Measurements from ENCODE around the gene TOR3A. TPM values are rescaled to one million over a fixed set of nuclear protein-coding genes. Genes with fewer than 3 reads are reported as not detected.

Gene TOR3A
- total RNA-seq, 1 experiment from 2014 or later: 27.0 TPM

GRCh38 chr1:179047636-179047997 is 34.3 kb upstream of the TOR3A start:
- DNase-seq (ENCODE audit: low read depth, low spot score) (no peak), ATAC-seq (no peak)
- Histone ChIP-seq H3K9ac (ENCODE audit: low read length) (no peak overlapping the region), H3K36me3 (ENCODE audit: control insufficient read depth in 1 of 2, insufficient read depth in 2 of 2, low read length in 2 of 2) (no peaks in the 10 kb centered on the region), H4K20me1 (ENCODE audit: insufficient read depth) (no peaks in the 10 kb centered on the region), H2AFZ (ENCODE audit: low read depth, low read length, poor library complexity, severe bottlenecking) (no peak overlapping the region), H3K4me1 (ENCODE audit: control insufficient read depth in 1 of 2, insufficient read depth in 2 of 2, low read length in 2 of 2) (no peaks in the 10 kb centered on the region), H3K27ac (ENCODE audit: low read depth, low read length) (no peak overlapping the region), H3K9me2 (ENCODE audit: insufficient read depth) (no peaks in the 10 kb centered on the region), H3K79me2 (ENCODE audit: insufficient read depth, low read length) (0 out of 2 replicates have a peak, but pooled peaks cover 2% of the 10 kb centered on the region), H3K9me3 (ENCODE audit: control insufficient read depth in 1 of 2, insufficient read depth in 1 of 2, low read depth in 1 of 2, low read length in 2 of 2) (no peaks in the 10 kb centered on the region), H3K4me3 (replicated peaks in 1 of 2; ENCODE audit: low read depth in 1 of 2, low read length in 2 of 2) (no peak overlapping the region), H3K4me2 (ENCODE audit: low read length) (no peak overlapping the region), H3K27me3 (ENCODE audit: insufficient read depth, low read length) (no peaks in the 10 kb centered on the region)
- CTCF ChIA-PET: no interaction called here
- RAD21 ChIA-PET (ENCODE audit: low non-redundant PET in 1 of 2, low total read pairs in 2 of 2, uncharacterized antibody in 2 of 2, unreplicated experiment in 2 of 2): no interaction called here
- intact Hi-C loops (cut with micrococcal nuclease): no loop called here
- no peak for TF ChIP-seq MAX (IDR thresholded peaks at IDR 0.05)
- POLR2A ChIA-PET: no interaction called here
- BruUV-seq (replicated peaks): no TSS peak

DNA sequence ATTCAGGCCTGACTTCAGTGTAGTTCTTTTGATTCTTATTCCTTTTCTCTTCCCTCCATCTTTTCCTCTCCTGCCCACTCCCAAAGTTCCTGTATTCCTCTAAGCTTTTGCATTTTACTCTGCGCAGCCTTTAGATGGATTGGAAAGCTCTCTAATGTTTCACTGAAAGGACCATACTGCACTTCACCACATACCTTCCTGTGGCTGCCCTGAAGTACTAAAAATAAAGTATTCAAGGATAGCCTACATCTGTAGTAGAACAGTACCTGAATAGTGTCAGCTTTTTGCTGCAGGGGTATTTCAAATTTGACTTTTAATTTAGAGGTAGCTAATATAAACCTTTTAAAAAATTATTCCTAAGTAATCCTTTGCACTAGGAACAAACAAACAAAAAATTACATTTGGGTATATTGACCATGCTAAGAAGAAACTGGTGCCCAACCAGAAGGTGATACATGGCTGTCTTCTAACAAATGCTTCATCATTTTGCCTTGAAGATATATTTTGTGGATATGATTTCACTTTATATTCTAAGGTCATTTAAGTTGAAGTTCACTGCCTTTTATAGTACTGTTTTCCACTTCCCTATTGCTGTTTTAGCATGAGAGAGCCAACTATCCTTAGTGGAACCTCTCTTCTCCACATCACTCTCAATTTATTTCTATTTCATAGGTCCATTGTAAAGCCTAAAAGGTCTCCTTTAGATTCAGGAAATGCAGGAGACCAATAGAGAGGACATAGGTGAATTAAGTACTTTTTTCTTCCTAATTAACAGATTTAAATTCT is 33.3 kb upstream of the TOR3A start:
- H3K4me1 ChIP-seq (ENCODE audit: control insufficient read depth in 1 of 2, insufficient read depth in 2 of 2, low read length in 2 of 2): no peaks in the 10 kb centered on the region
- H4K20me1 ChIP-seq (ENCODE audit: insufficient read depth): no peaks in the 10 kb centered on the region
- POLR2A ChIA-PET: no interaction called here
- no peaks in the 10 kb centered on the region for H3K9me3 ChIP-seq (ENCODE audit: control insufficient read depth in 1 of 2, insufficient read depth in 1 of 2, low read depth in 1 of 2, low read length in 2 of 2)
- intact Hi-C loops (cut with micrococcal nuclease): no loop called here
- no peaks in the 10 kb centered on the region for H3K9me2 ChIP-seq (ENCODE audit: insufficient read depth)
- no peak overlapping the region for H3K4me3 ChIP-seq (replicated peaks in 1 of 2; ENCODE audit: low read depth in 1 of 2, low read length in 2 of 2)
- CTCF ChIA-PET: no interaction called here
- no peak overlapping the region for H3K27ac ChIP-seq (ENCODE audit: low read depth, low read length)
- no peak overlapping the region for H3K4me2 ChIP-seq (ENCODE audit: low read length)
- DNase-seq (ENCODE audit: low read depth, low spot score) (no peak), ATAC-seq (no peak)
- 0 out of 2 replicates have a peak, but pooled peaks cover 2% of the 10 kb centered on the region for H3K79me2 ChIP-seq (ENCODE audit: insufficient read depth, low read length)
- no TSS peak for BruUV-seq (replicated peaks)
- H3K36me3 ChIP-seq (ENCODE audit: control insufficient read depth in 1 of 2, insufficient read depth in 2 of 2, low read length in 2 of 2): no peaks in the 10 kb centered on the region
- no peaks in the 10 kb centered on the region for H3K27me3 ChIP-seq (ENCODE audit: insufficient read depth, low read length)
- H3K9ac ChIP-seq (ENCODE audit: low read length): no peak overlapping the region
- H2AFZ ChIP-seq (ENCODE audit: low read depth, low read length, poor library complexity, severe bottlenecking): no peak overlapping the region
- RAD21 ChIA-PET (ENCODE audit: low non-redundant PET in 1 of 2, low total read pairs in 2 of 2, uncharacterized antibody in 2 of 2, unreplicated experiment in 2 of 2): no interaction called here
- TF ChIP-seq RAD21 (IDR thresholded peaks at IDR 0.05; ENCODE audit: low read depth): no peak
- TF ChIP-seq POLR2A (IDR thresholded peaks at IDR 0.05; ENCODE audit: borderline replicate concordance, extremely low read depth, insufficient read depth, insufficient read length): no peak
- no peak for TF ChIP-seq EZH2 (IDR thresholded peaks at IDR 0.05)
- no peak for TF ChIP-seq CTCF (IDR thresholded peaks at IDR 0.05 in 2 of 3, conservative IDR thresholded peaks at IDR 0.05 in 1 of 3; ENCODE audit: borderline replicate concordance in 1 of 3, insufficient read depth in 1 of 3, low read depth in 2 of 3, low read length in 2 of 3)
- TF ChIP-seq EGR1 (IDR thresholded peaks at IDR 0.05; ENCODE audit: low read depth): no peak
- TF ChIP-seq, protein P1, sequence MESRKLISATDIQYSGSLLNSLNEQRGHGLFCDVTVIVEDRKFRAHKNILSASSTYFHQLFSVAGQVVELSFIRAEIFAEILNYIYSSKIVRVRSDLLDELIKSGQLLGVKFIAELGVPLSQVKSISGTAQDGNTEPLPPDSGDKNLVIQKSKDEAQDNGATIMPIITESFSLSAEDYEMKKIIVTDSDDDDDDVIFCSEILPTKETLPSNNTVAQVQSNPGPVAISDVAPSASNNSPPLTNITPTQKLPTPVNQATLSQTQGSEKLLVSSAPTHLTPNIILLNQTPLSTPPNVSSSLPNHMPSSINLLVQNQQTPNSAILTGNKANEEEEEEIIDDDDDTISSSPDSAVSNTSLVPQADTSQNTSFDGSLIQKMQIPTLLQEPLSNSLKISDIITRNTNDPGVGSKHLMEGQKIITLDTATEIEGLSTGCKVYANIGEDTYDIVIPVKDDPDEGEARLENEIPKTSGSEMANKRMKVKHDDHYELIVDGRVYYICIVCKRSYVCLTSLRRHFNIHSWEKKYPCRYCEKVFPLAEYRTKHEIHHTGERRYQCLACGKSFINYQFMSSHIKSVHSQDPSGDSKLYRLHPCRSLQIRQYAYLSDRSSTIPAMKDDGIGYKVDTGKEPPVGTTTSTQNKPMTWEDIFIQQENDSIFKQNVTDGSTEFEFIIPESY (IDR thresholded peaks at IDR 0.05; ENCODE audit: extremely low read depth, insufficient replicate concordance, low read length): no peak
- TF ChIP-seq ZFX (IDR thresholded peaks at IDR 0.05): no peak
- TF ChIP-seq, protein P2, sequence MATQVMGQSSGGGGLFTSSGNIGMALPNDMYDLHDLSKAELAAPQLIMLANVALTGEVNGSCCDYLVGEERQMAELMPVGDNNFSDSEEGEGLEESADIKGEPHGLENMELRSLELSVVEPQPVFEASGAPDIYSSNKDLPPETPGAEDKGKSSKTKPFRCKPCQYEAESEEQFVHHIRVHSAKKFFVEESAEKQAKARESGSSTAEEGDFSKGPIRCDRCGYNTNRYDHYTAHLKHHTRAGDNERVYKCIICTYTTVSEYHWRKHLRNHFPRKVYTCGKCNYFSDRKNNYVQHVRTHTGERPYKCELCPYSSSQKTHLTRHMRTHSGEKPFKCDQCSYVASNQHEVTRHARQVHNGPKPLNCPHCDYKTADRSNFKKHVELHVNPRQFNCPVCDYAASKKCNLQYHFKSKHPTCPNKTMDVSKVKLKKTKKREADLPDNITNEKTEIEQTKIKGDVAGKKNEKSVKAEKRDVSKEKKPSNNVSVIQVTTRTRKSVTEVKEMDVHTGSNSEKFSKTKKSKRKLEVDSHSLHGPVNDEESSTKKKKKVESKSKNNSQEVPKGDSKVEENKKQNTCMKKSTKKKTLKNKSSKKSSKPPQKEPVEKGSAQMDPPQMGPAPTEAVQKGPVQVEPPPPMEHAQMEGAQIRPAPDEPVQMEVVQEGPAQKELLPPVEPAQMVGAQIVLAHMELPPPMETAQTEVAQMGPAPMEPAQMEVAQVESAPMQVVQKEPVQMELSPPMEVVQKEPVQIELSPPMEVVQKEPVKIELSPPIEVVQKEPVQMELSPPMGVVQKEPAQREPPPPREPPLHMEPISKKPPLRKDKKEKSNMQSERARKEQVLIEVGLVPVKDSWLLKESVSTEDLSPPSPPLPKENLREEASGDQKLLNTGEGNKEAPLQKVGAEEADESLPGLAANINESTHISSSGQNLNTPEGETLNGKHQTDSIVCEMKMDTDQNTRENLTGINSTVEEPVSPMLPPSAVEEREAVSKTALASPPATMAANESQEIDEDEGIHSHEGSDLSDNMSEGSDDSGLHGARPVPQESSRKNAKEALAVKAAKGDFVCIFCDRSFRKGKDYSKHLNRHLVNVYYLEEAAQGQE (IDR thresholded peaks at IDR 0.05; ENCODE audit: low read depth): no peak
- TF ChIP-seq POLR2AphosphoS5 (IDR thresholded peaks at IDR 0.05; ENCODE audit: low read depth, low read length): no peak
- TF ChIP-seq CBX3 (IDR thresholded peaks at IDR 0.05; ENCODE audit: low read depth): no peak
- TF ChIP-seq SP1 (IDR thresholded peaks at IDR 0.05; ENCODE audit: low read depth): no peak

Measured in HCT116 (cell line).